GM12872 (cell line): Measurements from ENCODE around the gene AATF.

Source experiments
- CTCF ChIP-seq: IDR thresholded peaks from 3 replicates; pipeline ENCODE4 v1.5.1; 2011; ENCODE audit warnings: low read depth, mild to moderate bottlenecking, low read length, moderate library complexity; ENCODE audit not compliant: insufficient read depth

The AATF gene

GRCh38 chr17:37025847-37026530, 77.2 kb downstream of the AATF start:
- no peak for TF ChIP-seq CTCF

GRCh38 chr17:37026531-37026869, 77.7 kb downstream of the AATF start:
- TF ChIP-seq CTCF: no peak

GRCh38 chr17:37028040-37028439, 79.3 kb downstream of the AATF start:
- no peak for TF ChIP-seq CTCF

GRCh38 chr17:37031493-37032083, 82.8 kb downstream of the AATF start:
- TF ChIP-seq CTCF: no peak

- no peak for TF ChIP-seq CTCF
Observed at GRCh38 chr17:37037590-37038155, 88.9 kb downstream of the AATF start.

GRCh38 chr17:37039269-37039668, 90.5 kb downstream of the AATF start:
- no peak for TF ChIP-seq CTCF

GRCh38 chr17:37041932-37042331, 93.2 kb downstream of the AATF start:
- no peak for TF ChIP-seq CTCF
